Stimulated activated CD8-positive, alpha-beta memory T cell treated with anti-CD3 and anti-CD28 coated beads, Interleukin-15, amount 100 ng/mL, for 1 hour (primary cell): Measurements from ENCODE around the gene MXRA8.
"Not testable (repeated sequence)": the region's sequence is repeated elsewhere in the genome, so short reads cannot be mapped to it uniquely, and the experiment has no call there.

Experiments used
- DNase-seq: peaks from one replicate; pipeline ENCODE4 v3.0.0-alpha.2; 2020; ENCODE audit warnings: low read depth

The MXRA8 gene

GRCh38 chr1:1320666-1321448 is 37.5 kb downstream of the MXRA8 start:
- no peak for DNase-seq

GRCh38 chr1:1319646-1319941 is 38.8 kb downstream of the MXRA8 start:
- no peak for DNase-seq

GRCh38 chr1:1318777-1319645 is 39.3 kb downstream of the MXRA8 start:
- DNase-seq, result no peak

GRCh38 chr1:1318131-1318652 is 40.2 kb downstream of the MXRA8 start:
- no peak for DNase-seq

GRCh38 chr1:1317420-1317819 is 40.9 kb downstream of the MXRA8 start:
- no peak for DNase-seq

GRCh38 chr1:1316199-1316598 is 42.2 kb downstream of the MXRA8 start:
- DNase-seq, result not testable (repeated sequence)

GRCh38 chr1:1315435-1315954 is 42.9 kb downstream of the MXRA8 start:
- no peak for DNase-seq

GRCh38 chr1:1314678-1315335 is 43.5 kb downstream of the MXRA8 start:
- no peak for DNase-seq

GRCh38 chr1:1314237-1314586 is 44.1 kb downstream of the MXRA8 start:
- DNase-seq, result no peak

- no peak for DNase-seq
Observed at GRCh38 chr1:1313500-1314236, 44.7 kb downstream of the MXRA8 start.

- DNase-seq, result no peak
Observed at GRCh38 chr1:1312450-1313314, 45.7 kb downstream of the MXRA8 start.

- DNase-seq, result no peak
Observed at GRCh38 chr1:1311107-1312104, 46.9 kb downstream of the MXRA8 start.

- no peak for DNase-seq
Observed at GRCh38 chr1:1310476-1311053, 47.8 kb downstream of the MXRA8 start.

GRCh38 chr1:1310109-1310385 is 48.3 kb downstream of the MXRA8 start:
- DNase-seq, result no peak

GRCh38 chr1:1309251-1310108 is 48.9 kb downstream of the MXRA8 start:
- DNase-seq, result no peak

- DNase-seq, result no peak
Observed at GRCh38 chr1:1308756-1309250, 49.6 kb downstream of the MXRA8 start.

- DNase-seq, result peak; percentile 62
Observed at GRCh38 chr1:1307923-1308755, 50.2 kb downstream of the MXRA8 start, which contains the start of the genes ACAP3 and PUSL1. Gene ACAP3, minus strand, starts transcription at chr1:1307930. Its CDS starts 115 bp downstream, at chr1:1307815. Gene PUSL1, plus strand, starts transcription at chr1:1308597. Its CDS starts 47 bp downstream, at chr1:1308644.
